CD4-positive, alpha-beta T cell treated with Interleukin-15 for 1 hour (primary cell): Measurements from ENCODE around the gene INTS13.
"Not testable (repeated sequence)": the region's sequence is repeated elsewhere in the genome, so short reads cannot be mapped to it uniquely, and the experiment has no call there.

ENCODE experiments used
- DNase-seq: peaks from one replicate; pipeline ENCODE4 v3.0.0-alpha.2; 2020

INTS13 gene

DNA sequence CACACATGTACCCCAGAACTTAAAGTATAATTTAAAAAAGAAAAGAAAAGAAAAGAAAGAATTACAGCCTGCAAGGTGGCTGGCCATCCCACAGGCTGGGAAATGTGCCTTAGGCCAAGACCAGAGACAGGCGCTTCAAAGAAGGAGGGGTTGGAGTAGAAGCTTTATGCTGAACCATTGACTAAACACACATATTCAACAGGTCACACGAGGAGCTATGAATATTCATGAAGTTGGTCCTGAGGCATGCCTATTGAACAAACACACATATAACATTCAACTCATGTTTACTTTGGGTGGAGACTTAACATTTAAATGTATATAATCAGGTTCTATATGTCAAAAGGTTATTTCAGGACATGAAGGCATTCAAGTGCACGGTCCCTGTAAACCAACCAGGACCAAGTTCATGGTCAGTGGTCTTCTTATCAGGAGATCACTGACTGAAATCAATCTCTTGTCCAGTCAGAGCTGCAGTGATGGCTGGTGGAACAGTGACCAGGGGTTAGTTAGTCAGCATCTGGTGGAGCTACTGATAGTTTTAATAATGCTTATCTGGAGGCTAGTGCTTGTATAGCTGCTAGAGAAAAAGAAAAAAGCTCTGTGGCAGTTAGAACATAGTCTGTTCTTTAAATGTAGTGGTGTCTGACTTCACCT is 69.2 kb downstream of the INTS13 start:
- DNase-seq: no peak

DNA sequence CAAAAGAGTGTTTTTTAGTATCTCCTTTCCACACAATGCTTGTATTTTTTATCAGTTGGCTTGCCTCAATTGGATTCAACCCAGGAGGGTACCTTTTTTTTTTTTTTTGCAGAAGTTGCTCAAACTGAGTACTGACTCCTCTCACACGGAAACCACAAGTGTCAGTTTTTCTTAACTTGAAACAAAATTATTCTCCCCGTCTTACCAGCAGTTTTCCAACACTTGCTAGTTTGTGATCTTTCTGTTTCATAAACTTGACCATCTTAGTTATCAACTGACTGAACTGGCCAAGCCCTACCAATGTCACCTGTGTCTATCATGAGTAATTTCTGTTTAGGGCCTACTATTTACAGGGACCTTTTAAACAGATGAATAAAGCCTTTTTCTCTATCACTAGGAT is 70.7 kb downstream of the INTS13 start:
- DNase-seq: no peak

DNA sequence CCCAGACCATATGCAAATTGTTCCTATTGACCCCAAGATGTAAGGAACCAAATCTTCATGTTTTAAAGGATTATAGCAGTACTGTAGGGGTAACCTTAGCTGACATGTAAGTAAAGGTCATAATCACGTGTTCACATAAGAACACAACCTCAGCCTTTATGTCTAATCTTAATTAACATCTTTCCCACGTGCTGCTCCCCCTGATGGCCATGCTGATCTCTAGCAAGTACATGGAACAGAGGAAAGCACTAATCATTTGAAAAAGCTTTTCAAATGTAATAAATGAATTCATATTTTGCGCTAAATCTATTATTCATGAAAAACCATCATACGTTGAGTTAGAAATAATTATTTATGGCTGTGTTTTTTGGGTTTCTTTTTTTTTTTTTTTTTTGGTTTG is 74.3 kb downstream of the INTS13 start:
- DNase-seq: no peak

DNA sequence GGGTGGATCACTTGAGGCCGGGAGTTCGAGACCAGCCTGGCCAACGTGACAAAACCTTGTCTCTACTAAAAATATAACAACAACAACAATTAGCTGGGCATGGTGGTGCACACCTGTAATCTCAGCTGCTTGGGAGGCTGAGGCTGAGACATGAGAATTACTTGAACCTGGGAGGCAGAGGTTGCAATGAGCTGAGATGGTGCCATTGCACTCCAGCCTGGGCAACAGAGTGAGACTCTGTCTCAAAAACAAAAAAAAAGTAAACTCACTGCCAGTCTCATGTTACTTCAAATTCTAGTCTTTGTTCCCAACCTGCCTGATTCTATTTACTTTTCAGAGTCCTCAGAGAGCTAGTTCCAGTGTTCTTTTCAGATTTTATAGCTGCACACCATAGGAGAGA is 75.0 kb downstream of the INTS13 start:
- not testable (repeated sequence) for DNase-seq

DNA sequence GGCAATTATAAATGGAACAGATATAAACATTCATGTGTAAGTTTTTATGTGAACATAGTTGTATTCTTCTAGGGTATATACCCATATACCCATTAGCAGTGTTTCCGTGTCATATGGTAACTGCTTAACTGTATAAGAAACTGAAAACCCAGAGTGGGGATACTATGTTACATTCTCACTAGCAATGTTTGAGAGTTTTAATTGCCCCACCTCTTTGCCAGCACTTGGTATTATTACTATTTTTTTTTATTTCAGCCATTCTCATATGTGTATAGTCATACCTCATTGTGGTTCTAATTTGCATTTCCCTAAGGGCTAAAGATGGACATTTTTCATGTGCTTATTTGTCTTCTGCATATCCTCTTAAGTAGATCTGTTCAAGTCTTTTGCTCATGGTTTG is 76.1 kb downstream of the INTS13 start:
- DNase-seq: no peak

DNA sequence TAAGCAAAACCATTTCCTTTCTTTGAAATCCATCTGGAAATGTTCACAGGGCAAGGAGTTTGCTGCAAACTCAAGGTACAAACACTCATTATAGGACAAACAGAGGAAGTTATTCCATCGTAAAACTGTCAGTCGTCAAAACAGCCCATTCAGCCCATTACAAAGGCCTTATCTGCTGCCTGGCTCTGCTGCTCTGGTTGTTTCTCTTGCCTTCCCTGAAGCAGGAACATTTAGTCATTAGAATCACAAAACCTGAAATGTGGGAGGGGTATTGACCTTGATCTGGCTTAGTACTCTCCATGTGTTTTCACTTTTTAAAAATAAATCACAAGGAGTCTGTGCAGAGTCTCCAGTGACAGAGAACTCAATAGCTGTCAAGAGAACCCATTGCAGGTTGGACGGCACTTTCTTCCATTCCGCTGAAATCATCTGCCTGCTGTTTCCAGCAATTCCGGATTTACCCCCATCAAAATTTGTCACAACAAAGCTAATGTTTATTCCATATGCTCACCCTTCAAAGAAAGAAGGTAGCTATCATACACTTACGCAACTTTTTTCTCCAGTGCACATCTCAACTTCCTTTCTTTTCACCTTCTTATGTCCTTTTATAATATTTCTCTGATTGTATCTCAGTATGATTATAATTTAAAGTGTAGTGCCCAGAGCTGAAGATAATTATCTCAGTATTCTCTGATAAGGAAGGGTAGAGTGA is 80.2 kb downstream of the INTS13 start:
- DNase-seq: no peak

DNA sequence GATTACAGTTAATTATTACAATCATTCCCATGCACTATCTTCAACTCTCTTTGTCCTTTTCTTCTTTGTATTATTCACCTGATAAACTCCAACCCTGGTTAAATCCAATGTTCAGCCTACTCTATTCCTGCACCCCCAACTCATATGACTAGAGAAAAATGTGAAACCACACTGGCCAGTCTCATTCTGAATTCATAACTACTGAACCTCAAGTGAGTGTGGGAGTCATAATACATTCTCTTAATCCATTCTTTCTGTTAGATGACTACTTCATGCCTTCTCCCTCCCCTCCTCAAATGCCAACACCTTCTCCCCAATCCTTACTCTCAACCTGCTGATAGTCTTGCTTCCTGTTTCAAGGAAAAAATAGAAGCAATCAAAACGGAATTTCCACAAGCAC is 82.4 kb downstream of the INTS13 start:
- DNase-seq: no peak
